Stimulated activated CD8-positive, alpha-beta memory T cell treated with anti-CD3 and anti-CD28 coated beads, Interleukin-4, amount 100 ng/mL, for 4 hours (primary cell): Measurements from ENCODE around the gene CACNA2D3.
"Not testable (repeated sequence)": the region's sequence is repeated elsewhere in the genome, so short reads cannot be mapped to it uniquely, and the experiment has no call there.

Experiments used
- DNase-seq, 2 donors: peaks; one replicate each; pipeline ENCODE4 v3.0.0-alpha.2; 2020; ENCODE audit warnings: low read depth in 2 of 2, low spot score in 1 of 2

Gene CACNA2D3

DNA sequence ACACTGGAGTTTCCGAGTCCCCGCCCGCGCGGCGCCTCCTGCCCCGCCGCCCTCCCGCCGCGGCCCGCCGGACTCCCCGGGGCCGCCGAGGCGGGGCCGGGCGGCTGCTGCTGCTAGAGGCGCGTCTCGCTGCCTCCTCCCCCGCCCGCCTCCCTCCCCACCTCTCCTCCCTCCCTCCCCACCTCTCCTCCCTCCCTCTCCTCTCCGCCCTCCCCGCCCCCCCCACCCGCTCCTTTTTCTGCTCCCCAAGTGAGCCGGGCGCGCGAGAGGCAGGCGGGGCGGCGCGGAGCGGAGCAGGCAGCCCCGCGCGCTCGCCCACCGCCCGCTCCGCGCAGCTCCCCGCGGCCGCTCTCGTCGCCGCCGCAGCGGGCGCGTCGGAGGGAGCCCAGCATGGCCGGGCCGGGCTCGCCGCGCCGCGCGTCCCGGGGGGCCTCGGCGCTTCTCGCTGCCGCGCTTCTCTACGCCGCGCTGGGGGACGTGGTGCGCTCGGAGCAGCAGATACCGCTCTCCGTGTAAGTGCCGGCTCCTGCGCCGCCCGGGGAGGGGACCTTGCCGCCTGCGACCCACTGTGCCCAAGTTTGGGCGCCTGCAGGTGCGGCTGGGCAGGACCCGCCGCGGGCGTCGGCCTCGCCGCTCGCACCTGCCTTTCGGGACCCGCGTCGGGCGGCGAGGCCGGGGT lies at the start of gene CACNA2D3:
Gene CACNA2D3, plus strand, starts transcription at position 229 of the 679 bp plus-strand sequence.
- DNase-seq = no peak

DNA sequence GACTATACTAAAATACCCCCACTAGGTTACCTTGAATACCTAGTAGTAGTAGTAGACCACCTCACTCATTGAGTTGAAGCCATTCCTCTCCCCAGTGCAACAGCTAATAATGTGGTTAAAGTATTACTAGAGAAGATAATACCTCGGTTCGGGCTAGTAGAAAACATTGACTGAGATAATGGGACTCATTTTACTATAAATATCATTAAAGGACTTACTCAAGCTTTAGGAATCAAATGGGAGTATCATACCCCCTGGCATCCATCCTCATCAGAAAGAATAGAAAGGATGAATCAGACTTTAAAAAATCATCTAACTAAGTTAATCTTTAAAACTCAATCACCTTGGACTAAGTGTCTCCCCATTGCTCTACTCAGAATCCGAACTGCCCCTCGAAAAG lies 49.0 kb upstream of the CACNA2D3 start:
- DNase-seq = no peak

DNA sequence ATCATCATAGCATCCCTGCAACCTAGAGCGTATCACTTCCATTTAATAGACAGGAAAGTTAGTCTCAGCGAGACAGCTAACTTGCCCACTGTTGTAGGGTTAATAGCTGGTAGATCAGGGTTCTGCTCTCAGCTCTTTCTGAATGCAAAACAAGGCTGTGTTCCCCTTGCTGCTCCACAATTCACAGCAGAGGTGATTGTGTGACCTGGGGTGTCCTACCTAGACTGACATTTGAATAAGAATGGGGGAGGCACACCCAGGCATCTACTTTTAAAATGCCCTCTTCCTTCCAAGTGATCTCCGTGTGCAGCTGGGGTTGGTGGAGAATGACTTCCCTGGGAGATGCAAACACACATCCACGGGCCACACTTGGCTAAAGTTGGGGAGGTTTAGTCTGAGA lies 43.0 kb upstream of the CACNA2D3 start:
- no peak for DNase-seq

DNA sequence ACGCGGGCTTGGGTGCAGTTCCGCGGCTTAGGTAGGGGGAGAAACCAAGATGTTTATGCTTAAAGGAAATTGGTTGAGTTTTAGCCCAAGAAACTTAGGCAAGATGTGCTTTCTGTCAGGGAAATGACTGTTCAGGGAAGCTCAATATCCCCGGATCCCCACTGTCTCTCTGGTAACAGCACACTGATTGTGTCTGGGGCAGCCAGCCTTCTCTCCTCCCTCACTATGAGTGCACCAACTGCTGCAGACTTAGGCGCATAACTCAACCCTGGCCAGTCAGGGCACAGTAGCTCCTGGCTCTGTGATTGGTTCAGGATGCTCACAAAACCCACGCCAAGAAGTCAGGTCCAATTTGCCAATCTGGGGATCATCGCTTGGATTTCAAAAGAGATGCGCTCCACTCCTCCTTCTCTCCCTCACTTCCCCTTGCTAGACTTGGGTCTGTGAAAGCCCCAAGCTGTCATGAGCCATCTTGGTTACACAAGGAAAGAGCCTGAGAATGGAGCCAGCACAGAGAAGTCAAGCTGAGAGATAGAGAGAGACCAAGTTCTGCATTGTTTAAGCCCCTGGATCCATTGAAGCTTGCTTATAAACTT lies 42.5 kb upstream of the CACNA2D3 start:
- no peak for DNase-seq

DNA sequence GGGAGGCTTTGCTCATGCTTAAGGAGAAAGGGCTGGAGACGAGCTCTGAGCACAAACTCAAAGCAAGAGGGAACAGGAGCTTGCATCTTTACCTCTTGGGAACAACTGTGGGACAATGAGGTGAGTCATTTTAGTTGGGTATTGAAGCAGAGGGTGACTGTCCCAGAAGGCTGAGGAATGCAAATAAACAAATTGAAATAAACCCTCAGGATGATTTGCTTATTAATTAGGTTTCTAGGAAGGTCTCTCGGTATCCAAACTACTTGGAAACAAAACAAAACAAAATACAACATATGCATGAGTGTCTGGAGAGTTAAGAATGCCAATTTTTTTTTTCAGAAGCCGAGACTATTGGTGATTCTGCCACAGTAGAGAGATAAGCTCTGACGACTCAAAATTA lies 38.4 kb upstream of the CACNA2D3 start:
- no peak for DNase-seq

DNA sequence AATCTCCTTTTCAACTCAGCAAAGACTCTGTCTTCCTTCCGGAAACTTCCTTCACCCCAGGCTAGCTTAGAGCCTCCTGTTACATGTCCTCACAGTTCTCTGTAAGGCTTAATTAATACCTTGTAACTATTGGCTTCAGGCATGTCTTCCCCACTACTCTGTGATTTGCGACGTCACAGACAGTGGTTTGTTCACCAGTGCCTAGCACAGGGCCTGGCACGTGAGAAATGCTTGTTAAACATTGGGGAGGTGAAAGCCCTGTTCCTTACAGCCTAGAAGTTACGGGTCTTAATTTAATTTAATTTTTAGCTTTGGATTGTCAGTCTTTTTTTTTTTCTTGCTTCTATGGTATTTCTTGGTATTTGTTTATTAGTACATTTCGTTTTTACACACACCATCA lies 36.4 kb upstream of the CACNA2D3 start:
- DNase-seq = no peak

DNA sequence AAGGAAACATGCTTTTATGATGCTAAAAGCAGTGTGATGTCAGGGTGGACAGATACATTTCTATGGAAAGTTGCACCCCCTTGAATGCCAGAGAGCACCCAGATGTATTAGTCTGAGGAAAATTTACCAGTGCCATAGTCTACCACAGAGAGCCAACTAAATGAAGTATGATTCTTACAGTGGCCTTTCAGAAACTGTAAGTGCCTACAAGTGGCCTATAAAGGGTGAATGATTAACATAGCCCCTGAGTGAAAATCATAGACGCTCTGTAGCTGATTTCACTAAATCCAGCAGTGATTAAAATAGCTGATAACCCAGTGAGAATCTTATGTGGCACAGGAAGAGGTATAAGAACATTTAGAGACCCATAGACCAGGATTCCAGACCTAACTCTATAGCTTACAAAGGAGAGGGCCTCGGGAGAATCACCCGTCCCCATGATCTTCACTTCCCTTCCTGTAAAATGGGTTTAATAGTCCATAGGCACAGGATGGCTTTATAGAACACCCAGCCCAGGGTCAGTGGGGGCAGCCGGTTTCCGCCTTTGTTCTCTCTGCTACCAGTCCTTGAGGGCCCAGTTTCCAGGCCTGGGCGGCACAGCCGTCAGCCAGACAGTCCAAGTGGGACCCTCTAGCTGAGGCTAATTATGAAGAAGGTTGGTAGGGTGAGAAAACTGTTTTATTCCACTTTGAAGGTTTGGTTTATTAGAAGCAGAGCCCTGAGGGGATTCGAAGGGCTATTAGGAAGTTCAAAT lies 35.5 kb upstream of the CACNA2D3 start:
- DNase-seq = no peak

DNA sequence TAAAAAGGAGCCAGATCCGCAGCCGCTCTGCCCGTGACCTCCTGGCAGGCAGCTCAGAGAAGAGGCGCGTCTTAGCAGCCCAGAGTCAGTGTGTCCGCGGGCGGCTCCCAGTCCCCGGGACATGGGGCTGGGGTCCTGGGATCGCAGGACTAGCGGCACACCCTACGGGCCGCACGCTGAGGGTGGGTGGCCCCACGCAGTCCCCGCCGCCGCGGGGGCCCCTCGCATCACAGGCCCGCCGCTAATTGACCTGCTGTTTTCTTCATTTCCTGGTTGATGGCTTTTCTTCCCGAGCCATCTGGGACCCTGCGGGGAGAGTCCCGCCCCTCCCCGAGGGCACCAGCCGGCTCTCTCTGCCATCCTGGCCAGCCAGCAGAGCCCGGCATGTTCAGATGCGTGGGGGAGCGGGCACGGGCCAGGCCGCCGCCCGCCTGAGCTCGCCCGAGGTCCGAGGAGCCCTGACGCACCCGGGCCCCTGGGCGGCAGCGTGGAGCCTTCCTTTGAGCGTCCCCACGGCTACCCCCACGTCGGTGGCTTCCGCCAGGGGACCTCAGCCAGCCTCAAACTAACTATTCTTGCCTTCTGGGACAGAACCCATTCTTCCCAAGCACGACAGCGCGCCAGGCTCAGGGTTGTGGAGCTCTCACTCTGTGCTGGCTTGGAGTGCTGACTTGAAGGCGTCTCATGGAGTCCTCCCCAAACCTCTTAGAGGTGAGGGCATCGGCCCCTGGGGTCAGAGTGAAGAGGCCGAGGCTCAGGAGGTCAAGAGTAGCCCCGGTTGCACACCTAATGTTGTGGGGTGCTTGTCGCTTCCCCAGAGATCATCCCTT lies 34.6 kb upstream of the CACNA2D3 start:
- no peak for DNase-seq

DNA sequence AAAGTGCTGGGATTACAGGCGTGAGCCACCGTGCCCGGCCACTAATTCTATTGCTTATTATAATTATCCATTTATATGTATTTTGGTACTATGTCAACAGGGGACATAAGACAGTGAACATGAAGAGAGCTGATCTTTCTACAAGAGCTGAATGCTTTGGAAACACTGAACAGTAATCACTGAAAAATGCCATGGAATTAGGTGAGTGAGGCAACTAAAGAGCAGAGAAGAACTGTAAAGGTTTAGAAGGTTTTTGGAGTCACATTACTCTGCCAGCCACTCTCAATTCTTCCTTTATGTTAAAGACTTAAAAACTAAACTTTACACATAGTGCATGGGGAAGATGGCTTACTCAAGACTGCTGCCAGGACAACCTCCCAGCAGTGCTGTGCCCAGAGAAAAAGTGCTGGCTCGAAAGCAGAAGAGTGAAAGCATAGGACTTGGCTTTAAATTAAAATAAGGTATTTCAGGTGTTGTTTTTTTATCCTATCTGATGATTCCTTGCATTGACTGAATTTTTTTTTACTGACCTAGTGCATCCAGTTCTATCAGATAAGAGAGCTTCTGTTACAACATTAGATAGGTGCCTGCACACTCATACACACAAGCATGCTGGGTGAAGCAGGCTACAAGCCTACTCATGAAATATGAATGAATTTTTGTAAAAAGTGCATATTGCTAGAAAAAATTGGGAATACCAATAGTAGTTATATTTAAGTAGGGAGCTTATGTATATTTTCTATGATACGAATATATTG lies 28.7 kb upstream of the CACNA2D3 start:
- DNase-seq = no peak

DNA sequence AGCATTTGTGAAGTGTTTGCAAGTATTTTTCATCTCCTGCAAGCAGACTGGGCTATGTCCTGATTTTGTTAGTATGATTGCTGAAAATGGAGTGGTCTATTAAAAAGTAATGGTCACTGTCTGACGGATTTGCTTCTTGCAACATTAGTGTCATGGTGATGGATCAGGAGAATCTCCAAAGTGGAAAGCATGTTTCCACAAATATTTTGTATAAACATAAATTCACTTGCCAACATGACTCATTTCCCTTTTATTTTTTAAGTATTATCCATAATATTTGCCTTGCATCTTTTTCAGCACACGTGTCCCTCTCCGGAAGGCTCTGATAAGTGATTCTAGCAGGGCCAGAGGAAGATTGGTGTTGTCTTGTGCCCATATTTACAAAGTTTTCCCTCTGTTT lies 27.4 kb upstream of the CACNA2D3 start:
- no peak for DNase-seq

DNA sequence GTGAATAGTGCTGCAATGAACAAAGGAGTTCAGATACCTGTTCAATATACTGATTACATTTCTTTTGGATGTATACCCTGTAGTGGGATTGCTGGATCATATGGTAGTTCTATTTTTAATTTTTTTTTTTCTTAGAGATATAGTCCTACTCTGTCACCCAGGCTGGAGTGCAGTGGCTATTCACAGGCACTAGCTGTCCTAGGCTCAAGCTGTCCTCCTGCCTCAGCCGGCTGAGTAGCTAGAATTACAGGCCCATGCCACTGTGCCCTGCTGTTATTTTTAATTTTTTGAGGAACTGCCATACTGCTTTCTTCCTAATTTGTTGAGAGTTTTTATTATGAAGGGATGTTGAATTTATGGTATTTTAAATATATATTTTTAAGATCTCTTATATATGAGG lies 23.0 kb upstream of the CACNA2D3 start:
- DNase-seq = no peak

DNA sequence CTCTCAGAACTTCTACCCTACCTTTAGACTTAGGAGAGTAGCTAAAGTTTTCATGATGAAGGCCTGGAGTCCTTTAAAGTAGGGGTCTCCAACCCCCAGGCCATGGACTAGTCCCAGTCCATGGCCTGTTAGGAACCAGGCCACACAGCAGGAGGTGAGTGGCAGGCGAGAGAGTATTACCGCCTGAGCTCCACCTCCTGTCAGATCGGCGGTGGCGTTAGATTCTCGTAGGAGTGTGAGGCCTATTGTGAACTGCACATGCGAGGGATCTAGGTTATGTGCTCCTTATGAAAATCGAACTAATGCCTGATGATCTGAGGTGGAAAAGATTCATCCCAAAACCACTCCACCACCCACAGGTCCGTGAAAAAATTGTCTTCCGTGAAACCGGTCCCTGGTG lies 18.3 kb upstream of the CACNA2D3 start:
- no peak for DNase-seq

DNA sequence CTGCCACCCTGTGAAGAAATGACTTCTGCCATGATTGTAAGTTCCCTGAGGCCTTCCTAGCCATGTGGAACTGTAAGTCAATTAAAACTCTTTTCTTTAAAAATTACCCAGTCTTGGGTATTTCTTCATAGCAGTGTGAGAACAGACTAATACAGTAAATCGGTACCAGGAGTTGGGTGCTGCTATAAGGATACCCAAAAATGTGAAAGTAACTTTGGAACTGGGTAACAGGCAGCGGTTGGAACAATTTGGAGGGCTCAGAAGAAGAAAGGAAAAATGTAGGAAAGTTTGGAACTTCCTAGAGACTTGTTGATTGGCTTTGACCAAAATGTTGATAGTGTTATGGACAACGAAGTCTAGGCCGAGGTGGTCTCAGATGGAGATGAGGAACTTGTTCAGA lies 6.2 kb upstream of the CACNA2D3 start:
- not testable (repeated sequence) for DNase-seq

DNA sequence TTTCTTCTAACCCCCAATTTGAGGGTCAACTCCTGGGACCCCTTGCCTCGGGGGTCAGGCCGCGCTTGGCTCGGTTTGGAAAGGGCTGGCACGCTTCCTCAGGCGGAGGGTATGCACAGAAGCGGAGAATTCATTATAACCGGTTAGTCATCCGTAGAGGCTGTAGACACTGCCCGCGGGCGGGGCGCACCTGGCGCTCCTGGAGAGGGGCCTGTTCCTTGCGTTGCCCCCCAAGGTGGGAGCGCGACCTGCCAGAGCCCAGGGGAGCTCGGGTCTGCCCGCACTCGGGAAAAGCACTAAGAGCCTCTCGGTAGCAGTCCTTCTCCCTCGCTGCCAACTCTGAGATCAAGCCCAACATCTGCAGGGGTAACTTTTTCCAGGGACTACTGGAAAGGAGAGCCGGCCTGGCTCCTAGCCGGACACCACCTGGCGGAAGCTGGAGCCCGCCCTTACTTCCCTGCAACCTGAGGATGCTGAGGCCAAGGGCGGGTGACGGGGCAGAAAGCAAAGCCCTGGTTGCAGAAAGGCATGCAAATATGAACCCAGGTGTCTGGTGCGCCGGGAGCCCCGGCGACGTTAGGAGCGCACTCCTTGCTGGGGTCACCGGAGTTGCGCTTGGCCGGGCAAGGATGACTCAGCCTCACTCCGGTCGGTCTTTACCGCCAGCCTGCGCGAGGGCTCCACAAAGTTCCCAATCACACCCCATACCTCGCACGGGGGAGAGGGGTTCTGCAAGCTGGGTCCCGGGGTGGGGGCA lies 1.5 kb upstream of the CACNA2D3 start:
- DNase-seq = no peak

DNA sequence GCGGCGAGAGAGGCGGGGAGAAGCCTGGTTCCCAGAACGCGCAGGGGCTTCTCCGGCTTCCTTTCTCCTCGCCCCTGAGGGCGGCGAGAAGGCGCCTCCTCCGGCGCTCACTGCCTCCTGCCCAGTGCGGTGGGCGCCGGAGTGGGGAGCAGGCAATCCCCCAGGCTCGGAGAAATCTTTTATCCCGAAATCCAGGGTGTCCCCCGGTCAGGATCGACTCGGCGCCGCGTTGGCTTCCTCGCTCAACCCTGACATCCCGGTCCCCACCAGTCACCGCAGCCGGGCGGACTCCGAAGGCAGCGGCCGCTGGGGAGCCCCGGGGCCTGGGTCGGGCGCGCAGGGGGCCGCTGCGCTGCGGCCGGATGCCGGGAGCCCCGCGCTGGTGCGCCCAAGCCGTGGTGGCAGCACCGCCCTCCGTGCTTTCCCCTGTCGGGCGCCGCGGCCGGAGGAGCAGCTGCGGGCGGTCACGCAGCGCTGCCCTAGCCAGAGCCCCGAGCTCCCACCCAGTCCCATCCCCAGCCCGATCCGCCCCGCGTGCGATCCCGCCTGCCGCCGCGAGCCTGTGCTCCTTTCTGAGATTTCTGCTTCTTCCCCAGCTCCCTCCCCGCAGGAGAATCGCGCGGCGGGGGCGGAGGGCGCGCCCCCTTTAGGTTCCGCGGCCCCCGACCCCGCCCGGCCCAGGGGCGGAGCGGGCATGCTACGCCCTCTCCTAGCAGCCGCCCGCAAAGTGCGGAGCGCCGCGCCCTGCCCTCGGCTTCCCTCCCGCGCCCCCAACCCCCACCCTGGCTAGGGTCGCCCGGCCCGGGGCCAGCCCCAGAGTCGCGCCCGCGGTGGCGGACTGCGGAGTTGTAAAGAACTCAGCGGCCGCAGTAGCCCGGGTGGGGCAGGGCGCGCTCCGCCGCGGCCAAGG lies 683 bp upstream of the CACNA2D3 start:
- DNase-seq = no peak

DNA sequence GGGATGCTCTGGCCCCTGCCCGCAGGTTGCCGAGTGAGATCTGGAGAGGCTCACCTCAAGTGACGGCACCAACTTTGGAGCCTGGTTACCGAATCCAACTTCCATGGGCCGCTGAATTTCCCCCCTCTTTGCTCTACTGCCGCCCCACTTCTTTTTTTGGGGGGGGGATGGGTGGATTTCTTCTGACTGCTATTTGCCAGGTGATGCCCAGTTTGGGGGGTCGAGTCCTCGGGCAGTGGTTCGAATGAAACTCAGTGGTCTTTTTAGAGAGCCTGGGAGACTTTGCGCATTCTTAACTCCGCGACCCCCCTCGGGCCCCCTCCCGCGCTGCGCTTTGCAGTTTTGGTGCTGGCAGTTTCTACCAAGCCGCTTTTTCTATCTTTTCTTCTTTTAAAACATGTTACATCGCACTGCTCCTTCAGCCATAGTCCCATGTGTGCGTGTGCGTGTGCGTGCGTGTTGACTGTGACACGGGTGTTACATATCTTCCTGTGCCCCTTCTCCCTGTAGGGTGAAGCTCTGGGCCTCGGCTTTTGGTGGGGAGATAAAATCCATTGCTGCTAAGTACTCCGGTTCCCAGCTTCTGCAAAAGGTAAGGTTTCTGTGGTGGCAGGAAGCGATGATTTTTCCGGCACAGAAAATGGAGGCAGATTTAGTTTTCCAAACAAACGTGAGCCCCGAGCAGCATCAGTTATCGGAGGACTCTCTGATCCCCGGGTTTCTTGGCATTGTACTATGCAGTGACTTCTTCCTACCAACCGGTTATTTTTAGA lies 837 bp downstream of the CACNA2D3 start:
- DNase-seq = no peak

DNA sequence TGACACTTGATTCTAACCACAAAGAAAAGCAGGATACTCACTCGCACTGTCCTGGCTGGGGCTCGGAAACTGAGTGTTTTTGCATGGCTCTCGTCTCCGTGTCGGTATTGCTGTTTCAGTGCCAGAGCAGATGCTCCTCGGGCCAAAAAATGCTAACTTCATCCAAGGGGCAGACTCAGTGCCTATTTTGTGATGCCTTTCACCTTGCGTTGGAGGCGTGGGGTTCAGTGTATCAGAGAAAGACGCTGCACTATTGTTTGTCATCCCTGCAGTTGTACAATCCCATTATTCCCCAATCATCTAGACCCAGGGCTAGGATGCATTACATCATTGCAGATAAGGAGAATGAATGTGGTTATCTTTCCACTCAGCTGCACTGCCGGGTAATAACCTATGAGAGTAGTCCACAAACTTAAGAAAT lies 1.4 kb downstream of the CACNA2D3 start:
- no peak for DNase-seq

DNA sequence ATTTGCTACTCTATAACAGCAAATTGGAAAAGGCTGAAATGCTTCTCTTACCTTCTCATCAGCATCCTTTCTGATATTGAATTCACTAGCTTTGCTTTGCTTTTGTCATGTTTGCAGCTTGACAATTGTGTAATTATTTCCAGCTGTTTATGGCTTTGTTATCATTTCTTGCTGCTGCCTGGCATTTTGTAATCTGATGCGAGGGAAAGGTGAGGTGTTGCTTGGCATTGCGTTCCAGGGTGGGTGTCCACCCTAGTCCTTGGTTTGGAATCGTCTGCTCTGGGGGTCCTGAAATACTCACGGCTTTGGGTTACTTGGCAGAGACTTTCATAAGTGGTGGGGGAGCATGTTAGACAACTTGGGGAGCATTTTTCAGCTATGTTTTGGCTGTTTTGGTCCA lies 2.9 kb downstream of the CACNA2D3 start:
- DNase-seq = no peak
